ENCODE results near the gene DCDC1.

DCDC1 gene

DNA sequence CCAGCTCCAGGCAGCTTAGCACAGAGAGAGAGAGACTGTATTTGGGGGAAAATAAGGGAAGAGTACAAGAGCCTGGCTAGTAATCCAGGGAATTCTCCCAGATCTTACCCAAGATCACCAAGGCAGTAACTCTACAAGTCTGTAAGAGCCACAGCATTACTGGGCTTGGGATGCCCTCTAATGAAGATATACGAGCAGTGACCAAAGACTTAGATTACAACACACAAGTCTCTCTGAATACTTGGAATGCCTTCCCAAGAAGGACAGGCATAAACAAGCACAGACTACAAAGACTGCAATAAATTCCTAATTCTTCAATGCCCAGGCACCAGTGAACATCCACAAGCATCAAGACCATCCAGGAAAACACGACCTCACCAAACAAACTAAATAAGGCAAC lies 17.8 kb upstream of the DCDC1 start:
- no peak overlapping the region for H3K27ac ChIP-seq (ENCODE audit: insufficient read depth, low read length, poor library complexity, severe bottlenecking)
- H3K4me1 ChIP-seq (ENCODE audit: control insufficient read depth, insufficient read depth, low read length, poor library complexity, severe bottlenecking): peaks cover 4% of the 10 kb centered on the region
- H3K4me3 ChIP-seq (ENCODE audit: insufficient read depth, low read depth, low read length, poor library complexity, severe bottlenecking): no peak overlapping the region
- no peaks in the 10 kb centered on the region for H3K36me3 ChIP-seq (ENCODE audit: control insufficient read depth, insufficient read depth, low read length)
- no peaks in the 10 kb centered on the region for H3K27me3 ChIP-seq (replicated peaks; ENCODE audit: control insufficient read depth, insufficient read depth, low read length, poor library complexity, severe bottlenecking)
- DNase-seq: no peak
- no peaks in the 10 kb centered on the region for H3K9me3 ChIP-seq (ENCODE audit: control insufficient read depth, low read length)

- H3K4me1 ChIP-seq (ENCODE audit: control insufficient read depth, insufficient read depth, low read length, poor library complexity, severe bottlenecking): peaks cover under 1% of the 10 kb centered on the region
- DNase-seq: no peak
- H3K36me3 ChIP-seq (ENCODE audit: control insufficient read depth, insufficient read depth, low read length): no peaks in the 10 kb centered on the region
- H3K27me3 ChIP-seq (replicated peaks; ENCODE audit: control insufficient read depth, insufficient read depth, low read length, poor library complexity, severe bottlenecking): no peaks in the 10 kb centered on the region
- no peaks in the 10 kb centered on the region for H3K9me3 ChIP-seq (ENCODE audit: control insufficient read depth, low read length)
- H3K27ac ChIP-seq (ENCODE audit: insufficient read depth, low read length, poor library complexity, severe bottlenecking): no peak overlapping the region
- H3K4me3 ChIP-seq (ENCODE audit: insufficient read depth, low read depth, low read length, poor library complexity, severe bottlenecking): no peak overlapping the region
Observed at GRCh38 chr11:31383116-31383515, 13.6 kb upstream of the DCDC1 start.

DNA sequence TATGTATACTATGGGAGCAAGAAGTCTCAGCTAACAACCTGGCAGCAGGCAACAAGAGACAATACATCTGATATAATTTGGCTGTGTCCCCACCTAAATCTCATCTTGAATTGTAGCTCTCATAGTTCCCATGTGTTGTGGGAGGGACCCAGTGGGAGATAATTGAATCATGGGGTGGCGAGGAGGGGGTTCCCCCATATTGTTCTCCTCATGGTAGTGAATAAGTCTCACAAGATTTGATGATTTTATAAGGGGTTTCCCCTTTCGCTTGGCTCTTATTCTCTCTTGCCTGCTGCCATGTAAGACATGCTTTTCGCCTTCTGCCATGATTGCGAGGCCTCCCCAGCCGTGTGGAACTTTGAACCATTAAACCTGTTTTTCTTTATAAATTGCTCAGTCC lies 6.3 kb upstream of the DCDC1 start:
- Histone ChIP-seq H3K27ac (ENCODE audit: insufficient read depth, low read length, poor library complexity, severe bottlenecking) (no peak overlapping the region), H3K4me1 (ENCODE audit: control insufficient read depth, insufficient read depth, low read length, poor library complexity, severe bottlenecking) (no peaks in the 10 kb centered on the region), H3K4me3 (ENCODE audit: insufficient read depth, low read depth, low read length, poor library complexity, severe bottlenecking) (no peak overlapping the region), H3K9me3 (ENCODE audit: control insufficient read depth, low read length) (no peaks in the 10 kb centered on the region), H3K27me3 (replicated peaks; ENCODE audit: control insufficient read depth, insufficient read depth, low read length, poor library complexity, severe bottlenecking) (no peaks in the 10 kb centered on the region), H3K36me3 (ENCODE audit: control insufficient read depth, insufficient read depth, low read length) (no peaks in the 10 kb centered on the region)
- no peak for DNase-seq

GRCh38 chr11:31366795-31367194 lies 2.7 kb downstream of the DCDC1 start:
- DNase-seq: peak in 2 of 3 donors; percentile 19
- no peak overlapping the region for H3K4me3 ChIP-seq (ENCODE audit: insufficient read depth, low read depth, low read length, poor library complexity, severe bottlenecking)
- H3K9me3 ChIP-seq (ENCODE audit: control insufficient read depth, low read length): no peaks in the 10 kb centered on the region
- peaks cover 24% of the 10 kb centered on the region for H3K4me1 ChIP-seq (ENCODE audit: control insufficient read depth, insufficient read depth, low read length, poor library complexity, severe bottlenecking)
- H3K27ac ChIP-seq (ENCODE audit: insufficient read depth, low read length, poor library complexity, severe bottlenecking): no peak overlapping the region
- no peaks in the 10 kb centered on the region for H3K27me3 ChIP-seq (replicated peaks; ENCODE audit: control insufficient read depth, insufficient read depth, low read length, poor library complexity, severe bottlenecking)
- no peaks in the 10 kb centered on the region for H3K36me3 ChIP-seq (ENCODE audit: control insufficient read depth, insufficient read depth, low read length)

DNA sequence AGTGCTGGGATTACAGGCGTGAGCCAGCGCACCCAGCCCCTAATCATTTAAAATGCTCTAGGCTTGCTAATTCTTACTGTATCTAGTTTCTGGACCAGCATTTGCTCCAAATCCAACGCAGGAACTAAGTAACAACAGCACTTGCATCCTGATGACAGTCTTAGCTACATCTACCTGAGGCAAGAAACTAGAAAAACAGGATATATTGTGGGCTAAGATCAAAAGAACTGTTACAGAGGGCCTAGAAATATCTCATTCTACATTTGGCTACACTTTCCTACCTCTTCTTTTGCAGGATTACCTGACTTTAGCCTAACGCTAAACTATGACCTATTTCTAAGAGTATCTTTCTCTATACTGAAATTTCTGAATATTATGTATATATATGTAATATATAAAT lies 7.8 kb downstream of the DCDC1 start:
- no peak for DNase-seq
- H3K27me3 ChIP-seq (replicated peaks; ENCODE audit: control insufficient read depth, insufficient read depth, low read length, poor library complexity, severe bottlenecking): no peaks in the 10 kb centered on the region
- H3K4me3 ChIP-seq (ENCODE audit: insufficient read depth, low read depth, low read length, poor library complexity, severe bottlenecking): no peak overlapping the region
- peaks cover 17% of the 10 kb centered on the region for H3K4me1 ChIP-seq (ENCODE audit: control insufficient read depth, insufficient read depth, low read length, poor library complexity, severe bottlenecking)
- H3K36me3 ChIP-seq (ENCODE audit: control insufficient read depth, insufficient read depth, low read length): no peaks in the 10 kb centered on the region
- no peaks in the 10 kb centered on the region for H3K9me3 ChIP-seq (ENCODE audit: control insufficient read depth, low read length)
- H3K27ac ChIP-seq (ENCODE audit: insufficient read depth, low read length, poor library complexity, severe bottlenecking): no peak overlapping the region

DNA sequence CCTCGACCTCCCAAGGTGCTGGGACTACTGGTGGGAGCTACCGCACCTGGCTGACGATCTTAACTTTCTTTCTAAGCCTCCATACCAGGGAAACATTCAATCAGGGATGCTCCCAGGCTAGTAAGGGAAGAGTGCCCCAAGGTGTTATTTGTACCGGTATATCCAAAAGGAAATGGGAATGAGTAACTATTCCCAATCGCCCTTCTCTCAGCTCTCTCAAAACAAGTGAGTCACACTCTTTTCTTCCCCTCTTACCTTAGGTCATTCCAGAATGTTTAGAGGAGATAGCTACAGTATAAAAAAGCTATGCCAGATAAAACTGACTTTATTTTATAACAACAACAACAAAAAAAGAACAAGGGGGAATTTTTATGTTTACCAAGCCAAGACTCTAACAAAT lies 13.7 kb downstream of the DCDC1 start:
- H3K36me3 ChIP-seq (ENCODE audit: control insufficient read depth, insufficient read depth, low read length): no peaks in the 10 kb centered on the region
- DNase-seq: no peak
- H3K27me3 ChIP-seq (replicated peaks; ENCODE audit: control insufficient read depth, insufficient read depth, low read length, poor library complexity, severe bottlenecking): no peaks in the 10 kb centered on the region
- H3K27ac ChIP-seq (ENCODE audit: insufficient read depth, low read length, poor library complexity, severe bottlenecking): no peak overlapping the region
- no peaks in the 10 kb centered on the region for H3K4me1 ChIP-seq (ENCODE audit: control insufficient read depth, insufficient read depth, low read length, poor library complexity, severe bottlenecking)
- no peaks in the 10 kb centered on the region for H3K9me3 ChIP-seq (ENCODE audit: control insufficient read depth, low read length)
- H3K4me3 ChIP-seq (ENCODE audit: insufficient read depth, low read depth, low read length, poor library complexity, severe bottlenecking): no peak overlapping the region

- DNase-seq: no peak
- no peaks in the 10 kb centered on the region for H3K4me1 ChIP-seq (ENCODE audit: control insufficient read depth, insufficient read depth, low read length, poor library complexity, severe bottlenecking)
- H3K9me3 ChIP-seq (ENCODE audit: control insufficient read depth, low read length): no peaks in the 10 kb centered on the region
- no peak overlapping the region for H3K27ac ChIP-seq (ENCODE audit: insufficient read depth, low read length, poor library complexity, severe bottlenecking)
- no peaks in the 10 kb centered on the region for H3K36me3 ChIP-seq (ENCODE audit: control insufficient read depth, insufficient read depth, low read length)
- no peak overlapping the region for H3K4me3 ChIP-seq (ENCODE audit: insufficient read depth, low read depth, low read length, poor library complexity, severe bottlenecking)
- no peaks in the 10 kb centered on the region for H3K27me3 ChIP-seq (replicated peaks; ENCODE audit: control insufficient read depth, insufficient read depth, low read length, poor library complexity, severe bottlenecking)
Observed at GRCh38 chr11:31355131-31355530, 14.4 kb downstream of the DCDC1 start.

DNA sequence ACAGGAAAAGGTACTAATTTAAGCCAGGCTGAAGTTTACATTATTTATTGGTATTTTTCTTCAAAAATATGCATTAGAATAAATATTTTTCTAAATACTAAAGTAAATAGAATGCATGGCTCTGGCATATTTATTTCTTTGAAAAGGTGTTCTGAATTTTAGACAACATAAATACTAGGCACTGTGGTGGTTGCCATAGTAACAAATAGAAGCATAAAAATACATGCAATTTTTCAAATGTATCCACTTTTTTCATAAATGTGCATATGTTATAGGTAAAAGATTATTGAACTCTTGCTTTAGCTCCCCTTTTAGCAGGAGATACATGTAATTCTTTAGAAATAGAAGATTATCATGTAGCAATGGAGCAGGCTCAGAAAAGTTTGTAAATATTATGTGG lies 18.4 kb downstream of the DCDC1 start:
- H3K36me3 ChIP-seq (ENCODE audit: control insufficient read depth, insufficient read depth, low read length): no peaks in the 10 kb centered on the region
- no peak for DNase-seq

DNA sequence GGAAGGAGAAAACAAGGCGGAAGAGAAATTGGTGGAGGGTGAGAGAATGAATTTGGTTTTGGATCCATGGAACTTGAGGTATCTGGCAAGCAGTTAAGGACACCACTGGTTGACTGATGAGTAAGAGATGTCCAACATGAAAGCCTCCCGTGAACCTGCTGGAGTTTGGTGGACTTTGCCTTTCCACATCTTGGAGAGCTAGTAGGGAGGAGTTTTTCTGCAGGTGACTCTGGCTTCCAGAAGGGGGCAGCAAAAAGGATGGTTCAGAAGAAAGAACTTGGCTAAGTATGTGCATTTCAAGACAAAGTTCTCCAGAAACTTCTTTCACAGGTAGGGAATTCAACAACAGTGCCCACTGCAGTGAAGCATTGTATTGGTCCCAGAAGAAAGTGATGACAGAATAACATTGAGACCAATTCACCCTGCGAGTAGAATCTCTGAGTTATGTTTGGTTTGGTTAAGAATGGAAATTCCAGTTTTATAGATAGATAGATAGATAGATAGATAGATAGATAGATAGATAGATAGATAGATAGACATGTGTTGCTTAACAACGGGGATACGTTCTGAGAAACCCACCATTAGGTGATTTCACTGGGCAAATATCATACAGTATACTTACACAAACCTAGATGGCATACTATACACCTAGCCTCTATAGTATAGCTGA lies 28.5 kb downstream of the DCDC1 start:
- Histone ChIP-seq H3K9me3 (ENCODE audit: control insufficient read depth, low read length) (no peaks in the 10 kb centered on the region), H3K27ac (ENCODE audit: insufficient read depth, low read length, poor library complexity, severe bottlenecking) (no peak overlapping the region), H3K4me3 (ENCODE audit: insufficient read depth, low read depth, low read length, poor library complexity, severe bottlenecking) (no peak overlapping the region), H3K36me3 (ENCODE audit: control insufficient read depth, insufficient read depth, low read length) (no peaks in the 10 kb centered on the region), H3K4me1 (ENCODE audit: control insufficient read depth, insufficient read depth, low read length, poor library complexity, severe bottlenecking) (no peaks in the 10 kb centered on the region), H3K27me3 (replicated peaks; ENCODE audit: control insufficient read depth, insufficient read depth, low read length, poor library complexity, severe bottlenecking) (no peaks in the 10 kb centered on the region)
- no peak for DNase-seq

More for the DNA sequence above, 18.4 kb downstream of the DCDC1 start:
- Histone ChIP-seq H3K9me3 (ENCODE audit: control insufficient read depth, low read length) (no peaks in the 10 kb centered on the region), H3K4me3 (ENCODE audit: insufficient read depth, low read depth, low read length, poor library complexity, severe bottlenecking) (no peak overlapping the region), H3K4me1 (ENCODE audit: control insufficient read depth, insufficient read depth, low read length, poor library complexity, severe bottlenecking) (no peaks in the 10 kb centered on the region), H3K27me3 (replicated peaks; ENCODE audit: control insufficient read depth, insufficient read depth, low read length, poor library complexity, severe bottlenecking) (peaks cover 5% of the 10 kb centered on the region), H3K27ac (ENCODE audit: insufficient read depth, low read length, poor library complexity, severe bottlenecking) (no peak overlapping the region)

GRCh38 chr11:31337806-31338205 lies 31.7 kb downstream of the DCDC1 start:
- H3K9me3 ChIP-seq (ENCODE audit: control insufficient read depth, low read length): no peaks in the 10 kb centered on the region
- no peaks in the 10 kb centered on the region for H3K36me3 ChIP-seq (ENCODE audit: control insufficient read depth, insufficient read depth, low read length)
- no peak overlapping the region for H3K4me3 ChIP-seq (ENCODE audit: insufficient read depth, low read depth, low read length, poor library complexity, severe bottlenecking)
- no peak overlapping the region for H3K27ac ChIP-seq (ENCODE audit: insufficient read depth, low read length, poor library complexity, severe bottlenecking)
- no peaks in the 10 kb centered on the region for H3K27me3 ChIP-seq (replicated peaks; ENCODE audit: control insufficient read depth, insufficient read depth, low read length, poor library complexity, severe bottlenecking)
- DNase-seq: no peak
- no peaks in the 10 kb centered on the region for H3K4me1 ChIP-seq (ENCODE audit: control insufficient read depth, insufficient read depth, low read length, poor library complexity, severe bottlenecking)

Measured in effector memory CD4-positive, alpha-beta T cell (primary cell).